Testis (tissue), 2 donors: ENCODE results near the gene POPDC2.

ENCODE experiments used
- CTCF ChIP-seq, 3 experiments: fragments of 450-650 bp in 2 of 3; fragments of 200-600 bp in 1 of 3; sonication (generic) in 1 of 3; IDR thresholded peaks; one replicate each; pipeline ENCODE4 v1.5.1; 2016 to 2019; ENCODE audit warnings: antibody characterized with exemption in 3 of 3, mild to moderate bottlenecking in 2 of 3, moderate library complexity in 1 of 3
- POLR2A ChIP-seq: fragments of 450-650 bp; IDR thresholded peaks from one replicate; pipeline ENCODE4 v1.6.1; 2017; ENCODE audit warnings: antibody characterized with exemption, mild to moderate bottlenecking, moderate library complexity

- TF ChIP-seq CTCF (IDR thresholded peaks at IDR 0.05) = no peak
- no peak for TF ChIP-seq POLR2A
Observed at GRCh38 chr3:119619094-119619493, 41.3 kb downstream of the POPDC2 start.
